ENCODE data around the gene GFRA1.

The GFRA1 gene

GRCh38 chr10:116073001-116073400, 200.0 kb downstream of the GFRA1 start:
- H3K27me3 ChIP-seq (ENCODE audit: insufficient read depth, low read length) = no peaks in the 10 kb centered on the region

GRCh38 chr10:116071453-116072148, 201.4 kb downstream of the GFRA1 start:
- no peaks in the 10 kb centered on the region for H3K79me2 ChIP-seq (ENCODE audit: insufficient read depth, low read length)
- H2AFZ ChIP-seq (ENCODE audit: low read length) = no peak overlapping the region
- H3K9me3 ChIP-seq (ENCODE audit: low read length) = no peaks in the 10 kb centered on the region
- no peaks in the 10 kb centered on the region for H4K20me1 ChIP-seq (ENCODE audit: insufficient read depth, low read length)
- no peaks in the 10 kb centered on the region for H3F3A ChIP-seq (ENCODE audit: insufficient read depth, low read length)
- H3K9ac ChIP-seq (ENCODE audit: low read length) = no peak overlapping the region
- TF ChIP-seq CTCF (IDR thresholded peaks at IDR 0.05; ENCODE audit: low read length) (no peak), EZH2 (IDR thresholded peaks at IDR 0.05; ENCODE audit: borderline replicate concordance, low read length) (no peak)
- no peak overlapping the region for H3K27ac ChIP-seq (ENCODE audit: low read depth, low read length, poor library complexity, severe bottlenecking)
- no peak overlapping the region for H3K4me3 ChIP-seq (ENCODE audit: low read depth, low read length, poor library complexity, severe bottlenecking)
- no peak overlapping the region for H3K4me2 ChIP-seq (ENCODE audit: low read length)
- no peaks in the 10 kb centered on the region for H3K9me2 ChIP-seq (ENCODE audit: low read depth, low read length)
- H3K36me3 ChIP-seq (ENCODE audit: insufficient read depth, low read length) = no peaks in the 10 kb centered on the region
- no peaks in the 10 kb centered on the region for H3K27me3 ChIP-seq (ENCODE audit: insufficient read depth, low read length)
- no peaks in the 10 kb centered on the region for H3K4me1 ChIP-seq (ENCODE audit: insufficient read depth, low read length, severe bottlenecking)

More at GRCh38 chr10:116073001-116073400, 200.0 kb downstream of the GFRA1 start:
- H2AFZ ChIP-seq (ENCODE audit: low read length) = no peak overlapping the region
- H3F3A ChIP-seq (ENCODE audit: insufficient read depth, low read length) = no peaks in the 10 kb centered on the region
- no peak overlapping the region for H3K9ac ChIP-seq (ENCODE audit: low read length)
- H3K9me3 ChIP-seq (ENCODE audit: low read length) = no peaks in the 10 kb centered on the region
- H3K4me3 ChIP-seq (ENCODE audit: low read depth, low read length, poor library complexity, severe bottlenecking) = no peak overlapping the region
- no peak overlapping the region for H3K27ac ChIP-seq (ENCODE audit: low read depth, low read length, poor library complexity, severe bottlenecking)
- H3K9me2 ChIP-seq (ENCODE audit: low read depth, low read length) = no peaks in the 10 kb centered on the region
- no peaks in the 10 kb centered on the region for H3K36me3 ChIP-seq (ENCODE audit: insufficient read depth, low read length)
- H3K4me2 ChIP-seq (ENCODE audit: low read length) = no peak overlapping the region
- no peaks in the 10 kb centered on the region for H3K4me1 ChIP-seq (ENCODE audit: insufficient read depth, low read length, severe bottlenecking)
- no peaks in the 10 kb centered on the region for H3K79me2 ChIP-seq (ENCODE audit: insufficient read depth, low read length)
- no peaks in the 10 kb centered on the region for H4K20me1 ChIP-seq (ENCODE audit: insufficient read depth, low read length)
- TF ChIP-seq CTCF (IDR thresholded peaks at IDR 0.05; ENCODE audit: low read length) (no peak), EZH2 (IDR thresholded peaks at IDR 0.05; ENCODE audit: borderline replicate concordance, low read length) (no peak)

GRCh38 chr10:116070743-116071320, 202.2 kb downstream of the GFRA1 start:
- Histone ChIP-seq H3K4me1 (ENCODE audit: insufficient read depth, low read length, severe bottlenecking) (no peaks in the 10 kb centered on the region), H3K9ac (ENCODE audit: low read length) (no peak overlapping the region), H3K9me3 (ENCODE audit: low read length) (no peaks in the 10 kb centered on the region), H2AFZ (ENCODE audit: low read length) (no peak overlapping the region), H3K27ac (ENCODE audit: low read depth, low read length, poor library complexity, severe bottlenecking) (no peak overlapping the region), H3F3A (ENCODE audit: insufficient read depth, low read length) (no peaks in the 10 kb centered on the region), H3K79me2 (ENCODE audit: insufficient read depth, low read length) (no peaks in the 10 kb centered on the region), H4K20me1 (ENCODE audit: insufficient read depth, low read length) (no peaks in the 10 kb centered on the region), H3K36me3 (ENCODE audit: insufficient read depth, low read length) (no peaks in the 10 kb centered on the region), H3K4me2 (ENCODE audit: low read length) (no peak overlapping the region), H3K27me3 (ENCODE audit: insufficient read depth, low read length) (no peaks in the 10 kb centered on the region), H3K9me2 (ENCODE audit: low read depth, low read length) (no peaks in the 10 kb centered on the region), H3K4me3 (ENCODE audit: low read depth, low read length, poor library complexity, severe bottlenecking) (no peak overlapping the region)
- TF ChIP-seq CTCF (IDR thresholded peaks at IDR 0.05; ENCODE audit: low read length) (no peak), EZH2 (IDR thresholded peaks at IDR 0.05; ENCODE audit: borderline replicate concordance, low read length) (no peak)

Data from OCI-LY1 (cell line).